DND-41 (cell line): ENCODE results near the gene HMBS.

Experiments used
- ATAC-seq: fragments of 200-7000 bp; cut with Tn5 transposase; 3 replicates; pipeline ENCODE4 v1.9.1; 2021; ENCODE audit warnings: low read depth; ENCODE audit not compliant: insufficient read depth
- DNase-seq: peaks from one replicate; pipeline ENCODE4 v3.0.0-alpha.2; 2020
- H2AFZ ChIP-seq: 2 replicates; pipeline ENCODE4 v1.6.0; 2012; ENCODE audit warnings: low read depth, low read length
- H3K27ac ChIP-seq: 2 replicates; pipeline ENCODE4 v1.5.1; 2012; ENCODE audit warnings: low read length, inconsistent platforms
- H3K27me3 ChIP-seq: fragments of 200-600 bp; sonication (generic); 2 replicates; pipeline ENCODE4 v1.6.0; 2012; ENCODE audit warnings: low read length, mild to moderate bottlenecking, inconsistent platforms; ENCODE audit not compliant: insufficient read depth, poor library complexity
- H3K36me3 ChIP-seq: 2 replicates; pipeline ENCODE4 v1.5.1; 2012; ENCODE audit warnings: low read length, inconsistent platforms; ENCODE audit not compliant: insufficient read depth
- H3K4me1 ChIP-seq: 2 replicates; pipeline ENCODE4 v1.5.1; 2012; ENCODE audit warnings: mild to moderate bottlenecking, low read length; ENCODE audit not compliant: insufficient read depth
- H3K4me2 ChIP-seq: 2 replicates; pipeline ENCODE4 v1.6.0; 2012; ENCODE audit warnings: mild to moderate bottlenecking, moderate library complexity, low read length, inconsistent platforms; ENCODE audit not compliant: insufficient read depth
- H3K4me3 ChIP-seq, 2 experiments: fragments of 200-600 bp in 1 of 2; shearing (Covaris generic) in 1 of 2; 2 replicates each; pipeline ENCODE4 v1.5.1; 2012 to 2016; ENCODE audit warnings: inconsistent platforms in 2 of 2, low read length in 2 of 2, mild to moderate bottlenecking in 2 of 2, low read depth in 1 of 2, moderate library complexity in 1 of 2
- H3K79me2 ChIP-seq: 2 replicates; pipeline ENCODE4 v1.6.0; 2012; ENCODE audit warnings: low read length, inconsistent platforms; ENCODE audit not compliant: insufficient read depth
- H3K9ac ChIP-seq: 2 replicates; pipeline ENCODE4 v1.6.0; 2012; ENCODE audit warnings: low read depth, mild to moderate bottlenecking, inconsistent platforms, low read length, moderate library complexity
- H3K9me3 ChIP-seq: 2 replicates; pipeline ENCODE4 v1.5.1; 2012; ENCODE audit warnings: low read length, moderate library complexity, mild to moderate bottlenecking, inconsistent platforms; ENCODE audit not compliant: insufficient read depth, severe bottlenecking
- H4K20me1 ChIP-seq: 2 replicates; pipeline ENCODE4 v1.6.0; 2012; ENCODE audit warnings: low read length; ENCODE audit not compliant: insufficient read depth
- CTCF ChIP-seq: IDR thresholded peaks from 2 replicates; pipeline ENCODE4 v1.5.1; 2012; ENCODE audit warnings: borderline replicate concordance, low read length, moderate library complexity, mild to moderate bottlenecking; ENCODE audit not compliant: poor library complexity, severe bottlenecking; ENCODE audit errors: extremely low read depth
- EZH2 ChIP-seq: IDR thresholded peaks from 3 replicates; pipeline ENCODE4 v1.6.1; 2012; ENCODE audit warnings: borderline replicate concordance, low read depth, mild to moderate bottlenecking, moderate library complexity, low read length, inconsistent platforms; ENCODE audit not compliant: severe bottlenecking

HMBS gene

GRCh38 chr11:119094816-119095065 is 10.1 kb downstream of the HMBS start:
- Histone ChIP-seq H4K20me1 (peaks cover 34% of the 10 kb centered on the region), H3K79me2 (peaks cover 52% of the 10 kb centered on the region), H3K9me3 (no peaks in the 10 kb centered on the region), H3K4me2 (peak overlapping the region; percentile 93), H3K27me3 (no peaks in the 10 kb centered on the region), H3K36me3 (peaks cover 73% of the 10 kb centered on the region), H3K27ac (peak overlapping the region; percentile 99), H3K4me1 (peaks cover 42% of the 10 kb centered on the region), H3K4me3 (peak overlapping the region; percentile 89 to 95), H3K9ac (peak overlapping the region; percentile 99), H2AFZ (peak overlapping the region; percentile 53; the same call in 1 of the 2 replicates)
- peak; percentile 61 for TF ChIP-seq CTCF
- no peak for TF ChIP-seq EZH2
- ATAC-seq (peak; percentile 18), DNase-seq (no peak)

GRCh38 chr11:119095066-119095880 is 10.6 kb downstream of the HMBS start:
- Histone ChIP-seq H3K79me2 (peaks cover 56% of the 10 kb centered on the region), H3K4me2 (peak overlapping the region; percentile 93), H4K20me1 (peaks cover 34% of the 10 kb centered on the region), H3K4me1 (peaks cover 47% of the 10 kb centered on the region), H3K9ac (peak overlapping the region; percentile 99), H3K4me3 (peak overlapping the region; percentile 89 to 95), H3K9me3 (no peaks in the 10 kb centered on the region), H3K27me3 (no peaks in the 10 kb centered on the region), H2AFZ (peak overlapping the region; percentile 74), H3K36me3 (peaks cover 75% of the 10 kb centered on the region), H3K27ac (peak overlapping the region; percentile 99)
- ATAC-seq (peak; percentile 79), DNase-seq (peak; percentile 100)
- TF ChIP-seq CTCF (peak; percentile 25), EZH2 (no peak)

- Histone ChIP-seq H3K4me2 (peak overlapping the region; percentile 90), H3K9me3 (no peaks in the 10 kb centered on the region), H3K9ac (peak overlapping the region; percentile 78; the same call in 1 of the 2 replicates), H3K4me1 (peaks cover 47% of the 10 kb centered on the region), H3K27me3 (no peaks in the 10 kb centered on the region), H3K4me3 (0 out of 4 replicates have a peak overlapping the region, but pooled peaks of 1 of the 2 experiments have one; percentile 77), H2AFZ (no peak overlapping the region), H4K20me1 (peaks cover 5% of the 10 kb centered on the region), H3K27ac (no peak overlapping the region), H3K36me3 (peaks cover 39% of the 10 kb centered on the region), H3K79me2 (peaks cover 43% of the 10 kb centered on the region)
- no peak for DNase-seq
- TF ChIP-seq CTCF (no peak), EZH2 (no peak)
- no peak for ATAC-seq
These were observed 15.0 kb downstream of the HMBS start for GRCh38 chr11:119099711-119100110.
